Panc1 (cell line): Measurements from ENCODE around the gene SLC25A22. TPM values are rescaled to one million over a fixed set of nuclear protein-coding genes. Genes with fewer than 3 reads are reported as not detected.
A peak's percentile ranks its signal among the peaks of the same experiment; 100 is the strongest.

Experiments
- ATAC-seq: fragments of 200-7000 bp; cut with Tn5 transposase; 2 replicates; pipeline ENCODE4 v1.9.1; 2020; ENCODE audit warnings: mild to moderate bottlenecking, moderate library complexity
- Bru-seq: library from RNA; stranded (reverse); fragments of 400-500 nt; gene quantifications from one replicate; lab custom pipeline; 2021; lab: Mats Ljungman, UMichigan
- BruChase-seq, 2 experiments: library from RNA; stranded (reverse); fragments of 400-500 nt; gene quantifications; one replicate each; lab custom pipeline; 2021; lab: Mats Ljungman, UMichigan
- BruUV-seq: library from RNA; stranded (reverse); fragments of 400-500 nt; replicated peaks from 2 replicates; lab custom pipeline; 2021; lab: Mats Ljungman, UMichigan
- CTCF ChIA-PET: fragments of 300-600 bp; sonication (Branson Sonifier 250); formaldehyde crosslinking; loops from one replicate; lab custom pipeline; 2022; ENCODE audit warnings: antibody characterized with exemption; lab: Charles Lee
- POLR2A ChIA-PET: fragments of 300-600 bp; sonication (Branson Sonifier 250); formaldehyde crosslinking; loops from one replicate; lab custom pipeline; 2022; ENCODE audit warnings: antibody characterized with exemption; lab: Charles Lee
- DNase-seq: peaks from one replicate; pipeline ENCODE4 v3.0.0-alpha.2; 2010; ENCODE audit warnings: low read depth, low spot score
- H3K27ac ChIP-seq: 2 replicates; pipeline ENCODE4 v1.5.1; 2011; ENCODE audit warnings: mild to moderate bottlenecking, low read length, inconsistent platforms
- H3K27me3 ChIP-seq: fragments of 200-500 bp; sonication (Bioruptor generic); 2 replicates; pipeline ENCODE4 v1.6.0; 2014; ENCODE audit warnings: low read length, inconsistent platforms; ENCODE audit not compliant: control insufficient read depth, insufficient read depth
- H3K36me3 ChIP-seq: fragments of 200-500 bp; sonication (Bioruptor generic); 2 replicates; pipeline ENCODE4 v1.5.1; 2014; ENCODE audit warnings: inconsistent platforms, mild to moderate bottlenecking, low read length, moderate library complexity; ENCODE audit not compliant: control insufficient read depth, insufficient read depth
- H3K4me1 ChIP-seq: 2 replicates; pipeline ENCODE4 v1.5.1; 2011; ENCODE audit warnings: inconsistent platforms, mild to moderate bottlenecking, low read length, moderate library complexity; ENCODE audit not compliant: control insufficient read depth, insufficient read depth
- H3K4me3 ChIP-seq, 2 experiments: 2 replicates each; pipeline ENCODE4 v1.5.1; 2011 to 2012; ENCODE audit warnings: low read depth in 2 of 2, low read length in 2 of 2, mild to moderate bottlenecking in 2 of 2, inconsistent platforms in 1 of 2, moderate library complexity in 1 of 2
- H3K9me3 ChIP-seq: fragments of 200-500 bp; sonication (Bioruptor generic); 2 replicates; pipeline ENCODE4 v1.5.1; 2014; ENCODE audit warnings: low read depth, mild to moderate bottlenecking, inconsistent platforms, low read length, moderate library complexity; ENCODE audit not compliant: control insufficient read depth, insufficient read depth
- POLR2AphosphoS5 ChIP-seq: IDR thresholded peaks from 2 replicates; pipeline ENCODE4 v1.6.1; 2012; ENCODE audit warnings: mild to moderate bottlenecking, low read depth, low read length, moderate library complexity
- TCF7L2 ChIP-seq: IDR thresholded peaks from 2 replicates; pipeline ENCODE4 v1.6.1; 2011; ENCODE audit warnings: mild to moderate bottlenecking, low read depth, low read length, inconsistent platforms
- in situ Hi-C: cut with HindIII; loops from 2 replicates; pipeline ENCODE4 v1.10.0; 2016; ENCODE audit warnings: low sequenced_read_pairs, low pct_unique_long_range_greater_than_20kb
- intact Hi-C: fragments of 100-400 bp; cut with micrococcal nuclease; formaldehyde crosslinking; loops from one replicate; pipeline ENCODE4 v1.10.0; 2022; ENCODE audit not compliant: unreplicated experiment
- long read RNA-seq: library from polyadenylated mRNA; unstranded; transcript quantifications from one replicate; pipeline ENCODE4 v2.0.0, GENCODE V29; 2021; ENCODE audit not compliant: unreplicated experiment
- polyA plus RNA-seq: library from polyadenylated mRNA; unstranded; fragments of >200 nt; gene quantifications from one replicate; pipeline ENCODE4 v1.2.1, GENCODE V29; 2012; ENCODE audit warnings: missing spikeins; ENCODE audit not compliant: insufficient read length
- total RNA-seq: library from RNA; stranded (reverse); gene quantifications from one replicate; pipeline ENCODE4 v1.2.1, GENCODE V29; 2021; ENCODE audit not compliant: unreplicated experiment
- TF ChIP-seq, protein P1 (sequence below): fragments of 450-650 bp; IDR thresholded peaks from 2 replicates; pipeline ENCODE4 v1.5.1; 2017; ENCODE audit warnings: mild to moderate bottlenecking
- TF ChIP-seq, protein P2 (sequence below), 2 experiments: IDR thresholded peaks; 2 replicates each; pipeline ENCODE4 v1.6.1; 2011 to 2012; ENCODE audit warnings: low read depth in 2 of 2, control low read depth in 1 of 2, low read length in 1 of 2, mild to moderate bottlenecking in 1 of 2, moderate library complexity in 1 of 2; ENCODE audit not compliant: insufficient read depth in 1 of 2

The SLC25A22 gene
- total RNA-seq (119 TPM), Bru-seq, nascent RNA (percentile 62 among the genes with signal in this experiment), BruChase-seq, experiment 1, labeled RNA remaining after a 2-hour chase (percentile 84 among the genes with signal in this experiment), BruChase-seq, experiment 2, labeled RNA remaining after a 6-hour chase (percentile 92 among the genes with signal in this experiment)
- 120 TPM for polyA plus RNA-seq
- long read RNA-seq, transcript SLC25A22-228 (10 exons, 2,692 nt): major isoform, 53 of 145 reads
- long read RNA-seq, transcript SLC25A22-201 (10 exons, 2,796 nt): minor isoform, 11 of 145 reads
- long read RNA-seq, partial matches to known transcripts: 24 of 145 reads
- long read RNA-seq, other reads (novel, unspliced or antisense): 57 of 145 reads

DNA sequence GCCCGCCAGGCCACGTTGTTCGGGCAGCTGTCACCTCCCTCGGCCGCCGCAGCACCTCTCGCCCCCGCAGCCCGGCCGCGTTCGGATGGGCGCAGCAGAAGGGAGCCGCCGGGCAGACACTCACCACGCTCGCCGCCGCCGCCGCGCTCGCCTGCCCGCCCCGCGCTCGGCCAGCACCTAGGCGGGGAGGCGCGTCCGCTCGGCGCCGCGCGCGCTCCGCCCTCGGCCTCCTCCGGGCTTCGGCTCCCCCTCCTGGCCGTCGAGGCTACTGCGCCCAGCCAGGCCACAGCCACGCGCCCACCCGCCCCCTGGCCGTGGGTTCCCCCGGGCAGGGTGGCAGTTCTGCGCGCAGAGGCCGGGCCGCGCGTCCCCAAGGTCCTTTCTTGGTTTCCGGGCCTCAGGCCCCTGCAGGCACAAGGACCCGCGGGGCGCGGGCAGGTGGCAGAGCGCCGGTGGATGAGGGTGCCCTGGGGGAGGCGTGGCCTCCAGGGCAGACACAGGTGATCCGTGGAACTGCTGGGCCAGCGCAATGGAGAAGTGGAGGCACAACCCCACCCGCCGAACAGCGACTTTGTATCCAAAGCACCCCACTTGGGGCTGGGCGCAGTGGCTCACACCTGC is at the start of gene SLC25A22:
TSS of gene SLC25A22 (minus strand) at position 189 of the 621 bp plus-strand sequence. CDS start 3,275 bp downstream, outside the sequence.
- Histone ChIP-seq H3K27me3 (no peaks in the 10 kb centered on the region), H3K4me3 (peak within 1 kb of the TSS; percentile 71 to 86), H3K4me1 (peaks cover 42% of the 10 kb centered on the region), H3K36me3 (no peaks in the 10 kb centered on the region; the same call in none of the 2 replicates), H3K9me3 (no peaks in the 10 kb centered on the region), H3K27ac (peak within 1 kb of the TSS; percentile 93)
- intact Hi-C loops: no loop called here
- CTCF ChIA-PET: no interaction called here
- in situ Hi-C loops: no loop called here
- TF ChIP-seq, protein P1, sequence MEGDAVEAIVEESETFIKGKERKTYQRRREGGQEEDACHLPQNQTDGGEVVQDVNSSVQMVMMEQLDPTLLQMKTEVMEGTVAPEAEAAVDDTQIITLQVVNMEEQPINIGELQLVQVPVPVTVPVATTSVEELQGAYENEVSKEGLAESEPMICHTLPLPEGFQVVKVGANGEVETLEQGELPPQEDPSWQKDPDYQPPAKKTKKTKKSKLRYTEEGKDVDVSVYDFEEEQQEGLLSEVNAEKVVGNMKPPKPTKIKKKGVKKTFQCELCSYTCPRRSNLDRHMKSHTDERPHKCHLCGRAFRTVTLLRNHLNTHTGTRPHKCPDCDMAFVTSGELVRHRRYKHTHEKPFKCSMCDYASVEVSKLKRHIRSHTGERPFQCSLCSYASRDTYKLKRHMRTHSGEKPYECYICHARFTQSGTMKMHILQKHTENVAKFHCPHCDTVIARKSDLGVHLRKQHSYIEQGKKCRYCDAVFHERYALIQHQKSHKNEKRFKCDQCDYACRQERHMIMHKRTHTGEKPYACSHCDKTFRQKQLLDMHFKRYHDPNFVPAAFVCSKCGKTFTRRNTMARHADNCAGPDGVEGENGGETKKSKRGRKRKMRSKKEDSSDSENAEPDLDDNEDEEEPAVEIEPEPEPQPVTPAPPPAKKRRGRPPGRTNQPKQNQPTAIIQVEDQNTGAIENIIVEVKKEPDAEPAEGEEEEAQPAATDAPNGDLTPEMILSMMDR: peak; percentile 100
- TF ChIP-seq TCF7L2 (no peak), POLR2AphosphoS5 (peak; percentile 68)
- POLR2A ChIA-PET: interaction anchor here (0.7 kb wide), 1 partner anchor 8 kb away, joined by 7 read pairs; no protein-coding TSS in a partner anchor
- no TSS peak for BruUV-seq
- peak; percentile 71 for ATAC-seq
- no peak for DNase-seq

DNA sequence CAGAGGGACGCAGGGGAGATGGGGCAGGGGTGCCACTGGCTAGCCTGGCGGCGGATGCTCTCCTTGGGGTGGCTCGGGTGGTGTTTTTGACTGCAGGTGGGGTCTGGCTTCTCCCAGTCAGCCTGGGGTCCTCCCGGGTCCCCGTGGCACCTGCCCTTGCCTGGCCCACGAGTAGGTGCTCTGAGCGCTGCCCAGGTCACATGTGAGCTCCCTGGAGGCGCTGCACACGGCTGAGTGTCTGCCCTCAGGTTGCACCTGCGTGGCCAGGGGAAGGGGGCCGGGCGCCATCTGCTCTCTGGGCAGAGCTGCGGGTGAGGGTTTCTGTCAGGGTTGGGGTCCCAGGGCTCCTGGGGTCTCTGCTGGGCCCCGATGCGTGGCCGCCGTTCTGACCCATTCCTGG is 49.8 kb upstream of the SLC25A22 start:
- no TSS peak for BruUV-seq
- no peaks in the 10 kb centered on the region for H3K27me3 ChIP-seq
- in situ Hi-C loops: no loop called here
- H3K9me3 ChIP-seq: no peaks in the 10 kb centered on the region
- CTCF ChIA-PET: interaction anchor here (0.7 to 1.2 kb wide), 3 partner anchors 8 to 227 kb away, joined by 3 to 5 read pairs (median 3); partner anchors contain the start of gene MUC2
- H3K36me3 ChIP-seq: peaks cover 3% of the 10 kb centered on the region
- no peak for DNase-seq
- intact Hi-C loops: no loop called here
- ATAC-seq: no peak
- H3K4me1 ChIP-seq: peaks cover 68% of the 10 kb centered on the region
- POLR2A ChIA-PET: no interaction called here
- H3K4me3 ChIP-seq: no peak overlapping the region
- no peak overlapping the region; the same call in 1 of the 2 replicates for H3K27ac ChIP-seq
- TF ChIP-seq, protein P1: 0 out of 2 replicates have a peak, but pooled peaks have one; percentile 54
- TF ChIP-seq, protein P2, sequence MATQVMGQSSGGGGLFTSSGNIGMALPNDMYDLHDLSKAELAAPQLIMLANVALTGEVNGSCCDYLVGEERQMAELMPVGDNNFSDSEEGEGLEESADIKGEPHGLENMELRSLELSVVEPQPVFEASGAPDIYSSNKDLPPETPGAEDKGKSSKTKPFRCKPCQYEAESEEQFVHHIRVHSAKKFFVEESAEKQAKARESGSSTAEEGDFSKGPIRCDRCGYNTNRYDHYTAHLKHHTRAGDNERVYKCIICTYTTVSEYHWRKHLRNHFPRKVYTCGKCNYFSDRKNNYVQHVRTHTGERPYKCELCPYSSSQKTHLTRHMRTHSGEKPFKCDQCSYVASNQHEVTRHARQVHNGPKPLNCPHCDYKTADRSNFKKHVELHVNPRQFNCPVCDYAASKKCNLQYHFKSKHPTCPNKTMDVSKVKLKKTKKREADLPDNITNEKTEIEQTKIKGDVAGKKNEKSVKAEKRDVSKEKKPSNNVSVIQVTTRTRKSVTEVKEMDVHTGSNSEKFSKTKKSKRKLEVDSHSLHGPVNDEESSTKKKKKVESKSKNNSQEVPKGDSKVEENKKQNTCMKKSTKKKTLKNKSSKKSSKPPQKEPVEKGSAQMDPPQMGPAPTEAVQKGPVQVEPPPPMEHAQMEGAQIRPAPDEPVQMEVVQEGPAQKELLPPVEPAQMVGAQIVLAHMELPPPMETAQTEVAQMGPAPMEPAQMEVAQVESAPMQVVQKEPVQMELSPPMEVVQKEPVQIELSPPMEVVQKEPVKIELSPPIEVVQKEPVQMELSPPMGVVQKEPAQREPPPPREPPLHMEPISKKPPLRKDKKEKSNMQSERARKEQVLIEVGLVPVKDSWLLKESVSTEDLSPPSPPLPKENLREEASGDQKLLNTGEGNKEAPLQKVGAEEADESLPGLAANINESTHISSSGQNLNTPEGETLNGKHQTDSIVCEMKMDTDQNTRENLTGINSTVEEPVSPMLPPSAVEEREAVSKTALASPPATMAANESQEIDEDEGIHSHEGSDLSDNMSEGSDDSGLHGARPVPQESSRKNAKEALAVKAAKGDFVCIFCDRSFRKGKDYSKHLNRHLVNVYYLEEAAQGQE (IDR thresholded peaks at IDR 0.05; ENCODE audit: insufficient read depth in 1 of 2, low read depth in 2 of 2, low read length in 1 of 2): no peak
- TF ChIP-seq POLR2AphosphoS5: no peak
